ENCODE results near the gene TCTN3.

- TF ChIP-seq CTCF (IDR thresholded peaks at IDR 0.05) (no peak), POLR2AphosphoS5 (IDR thresholded peaks at IDR 0.05) (no peak), POLR2A (IDR thresholded peaks at IDR 0.05; ENCODE audit: low read depth) (no peak)
These were observed 45.3 kb upstream of the TCTN3 start for GRCh38 chr10:95739056-95739455.
